Measurements from ENCODE around the gene AMT.

The AMT gene

DNA sequence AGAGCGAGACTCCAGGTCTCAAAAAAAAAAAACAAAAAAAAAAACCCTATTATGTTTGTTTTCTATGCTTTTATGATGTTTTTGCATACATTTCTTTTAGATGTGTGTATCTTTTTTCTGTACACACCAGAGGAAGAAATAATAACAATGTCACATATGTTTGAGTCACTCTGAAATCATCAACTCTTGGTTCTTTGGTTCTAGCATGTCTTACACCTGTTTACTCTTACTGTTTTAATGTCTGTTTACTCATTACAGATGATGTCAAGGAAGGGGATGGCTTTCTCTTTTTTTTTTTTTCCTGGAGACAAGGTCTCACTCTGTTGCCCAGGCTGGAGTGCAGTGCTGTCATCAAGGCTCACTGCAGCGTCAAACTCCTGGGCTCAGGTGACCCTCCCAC lies 34.6 kb downstream of the AMT start:
- no peak for DNase-seq

GRCh38 chr3:49386056-49386756 lies 36.1 kb downstream of the AMT start:
- no peak for DNase-seq

GRCh38 chr3:49385617-49386016 lies 36.7 kb downstream of the AMT start:
- DNase-seq, result no peak

- no peak for DNase-seq
Observed at GRCh38 chr3:49383387-49383786, 38.9 kb downstream of the AMT start.

DNA sequence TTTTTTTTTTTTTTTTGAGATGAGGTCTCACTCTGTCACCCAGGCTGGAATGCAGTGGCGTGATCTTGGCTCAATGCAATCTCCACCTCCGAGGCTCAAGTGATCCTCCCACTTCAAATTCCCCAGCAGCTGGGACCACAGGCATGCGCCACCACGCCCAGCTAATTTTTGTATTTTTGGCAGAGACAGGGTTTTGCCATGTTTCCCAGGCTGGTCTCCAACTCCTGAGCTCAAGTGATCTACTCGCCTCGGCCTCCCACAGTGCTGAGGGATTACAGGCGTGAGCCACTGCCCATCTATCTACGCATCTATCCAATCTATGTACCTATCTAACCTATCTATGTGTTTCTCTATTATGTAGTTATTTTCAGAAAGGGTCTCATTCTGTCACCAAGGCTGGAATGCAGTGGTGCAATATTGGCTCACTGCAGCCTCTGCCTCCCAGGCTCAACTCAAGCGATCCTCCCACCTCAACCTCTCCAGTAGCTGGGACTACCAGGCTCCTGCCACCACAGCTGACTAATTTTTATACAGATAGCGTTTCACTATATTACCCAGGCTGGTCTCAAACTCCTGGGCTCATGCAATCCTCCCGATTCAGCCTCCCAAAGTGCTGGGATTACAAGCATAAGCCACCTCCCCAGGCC lies 43.9 kb downstream of the AMT start:
- no peak for DNase-seq

DNA sequence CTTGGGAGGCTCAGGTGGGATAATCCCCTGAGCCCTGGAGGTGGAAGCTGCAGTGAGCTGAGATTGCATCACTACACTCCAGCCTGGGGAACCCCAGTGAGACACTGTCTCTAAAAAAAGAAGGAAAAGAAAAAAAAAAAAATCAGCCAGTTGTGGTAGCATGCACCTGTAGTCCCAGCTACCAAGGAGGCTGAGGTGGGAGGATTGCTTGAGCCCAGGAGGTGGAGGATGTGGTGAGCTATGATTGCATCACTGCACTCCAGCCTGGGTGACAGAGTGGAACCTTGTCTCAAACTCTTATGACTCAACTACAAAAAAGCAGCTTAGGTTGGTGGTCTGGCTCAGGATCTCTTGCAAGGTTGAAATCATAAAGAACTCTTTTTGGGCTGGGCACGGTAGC lies 44.8 kb downstream of the AMT start:
- no peak for DNase-seq

DNA sequence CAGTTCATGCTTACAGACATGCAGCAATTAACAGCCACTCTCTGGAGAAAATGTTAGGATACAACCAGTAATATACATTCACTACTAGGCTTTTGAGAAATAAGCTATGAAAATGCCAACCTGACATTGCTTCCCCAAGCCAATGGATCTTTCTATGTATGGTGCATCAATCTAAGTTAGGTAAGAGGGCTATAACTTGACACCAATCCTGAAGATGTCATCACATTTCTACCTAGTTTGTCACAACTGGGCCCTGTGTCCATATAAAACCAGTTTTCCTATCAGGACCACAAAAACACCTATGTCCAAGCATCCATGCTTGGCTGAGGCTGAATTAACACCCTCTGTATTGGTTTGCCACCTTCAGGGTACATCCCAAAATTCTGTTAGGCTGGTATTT lies 50.3 kb downstream of the AMT start:
- no peak for DNase-seq

- no peak for DNase-seq
Observed at GRCh38 chr3:49370585-49371290, 51.5 kb downstream of the AMT start.
